SH-SY5Y (cell line): Measurements from ENCODE around the gene RELT.

Source experiments
- GATA2 ChIP-seq: IDR thresholded peaks from 2 replicates; pipeline ENCODE4 v1.6.1; 2011; ENCODE audit warnings: mild to moderate bottlenecking, low read depth, low read length
- GATA3 ChIP-seq: IDR thresholded peaks from 2 replicates; pipeline ENCODE4 v1.6.1; 2011; ENCODE audit warnings: low read depth, mild to moderate bottlenecking, low read length, moderate library complexity

- TF ChIP-seq GATA3 (no peak), GATA2 (no peak)
Observed at GRCh38 chr11:73386546-73386945, 10.3 kb downstream of the RELT start.
